ENCODE measurements around the gene PRKN.
A peak's percentile ranks its signal among the peaks of the same experiment; 100 is the strongest.

Gene PRKN

DNA sequence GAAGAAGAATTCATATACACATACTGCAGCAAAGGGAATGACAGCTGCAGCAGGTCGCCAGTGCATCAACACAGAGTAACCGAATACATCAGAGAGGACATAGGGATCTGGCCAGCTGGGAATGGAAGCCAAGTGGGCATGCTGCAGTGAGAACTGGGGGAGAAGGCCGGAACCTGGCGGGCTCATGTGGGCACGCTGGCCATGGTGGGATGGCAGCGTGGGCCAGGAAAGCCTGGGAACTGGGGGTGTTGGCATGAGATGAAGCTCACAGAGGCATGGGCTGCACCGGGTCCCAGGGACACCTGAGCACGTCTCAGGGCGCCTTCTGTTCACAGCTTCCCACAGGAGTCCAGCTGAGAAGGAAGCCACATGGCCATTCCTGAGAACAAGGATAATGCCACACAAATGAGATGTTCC is 1314.2 kb downstream of the PRKN start:
- TF ChIP-seq, protein P1, sequence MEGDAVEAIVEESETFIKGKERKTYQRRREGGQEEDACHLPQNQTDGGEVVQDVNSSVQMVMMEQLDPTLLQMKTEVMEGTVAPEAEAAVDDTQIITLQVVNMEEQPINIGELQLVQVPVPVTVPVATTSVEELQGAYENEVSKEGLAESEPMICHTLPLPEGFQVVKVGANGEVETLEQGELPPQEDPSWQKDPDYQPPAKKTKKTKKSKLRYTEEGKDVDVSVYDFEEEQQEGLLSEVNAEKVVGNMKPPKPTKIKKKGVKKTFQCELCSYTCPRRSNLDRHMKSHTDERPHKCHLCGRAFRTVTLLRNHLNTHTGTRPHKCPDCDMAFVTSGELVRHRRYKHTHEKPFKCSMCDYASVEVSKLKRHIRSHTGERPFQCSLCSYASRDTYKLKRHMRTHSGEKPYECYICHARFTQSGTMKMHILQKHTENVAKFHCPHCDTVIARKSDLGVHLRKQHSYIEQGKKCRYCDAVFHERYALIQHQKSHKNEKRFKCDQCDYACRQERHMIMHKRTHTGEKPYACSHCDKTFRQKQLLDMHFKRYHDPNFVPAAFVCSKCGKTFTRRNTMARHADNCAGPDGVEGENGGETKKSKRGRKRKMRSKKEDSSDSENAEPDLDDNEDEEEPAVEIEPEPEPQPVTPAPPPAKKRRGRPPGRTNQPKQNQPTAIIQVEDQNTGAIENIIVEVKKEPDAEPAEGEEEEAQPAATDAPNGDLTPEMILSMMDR (IDR thresholded peaks at IDR 0.05): no peak
- Mint-ChIP-seq H3K4me3 (no peak overlapping the region), H3K36me3 (ENCODE audit: low read depth) (no peaks in the 10 kb centered on the region), H3K27me3 (ENCODE audit: low read depth, poor library complexity) (peaks cover 12% of the 10 kb centered on the region), H3K9me3 (no peaks in the 10 kb centered on the region), H3K27ac (peak overlapping the region; percentile 98), H3K4me1 (peaks cover 10% of the 10 kb centered on the region)
- no peak for DNase-seq

DNA sequence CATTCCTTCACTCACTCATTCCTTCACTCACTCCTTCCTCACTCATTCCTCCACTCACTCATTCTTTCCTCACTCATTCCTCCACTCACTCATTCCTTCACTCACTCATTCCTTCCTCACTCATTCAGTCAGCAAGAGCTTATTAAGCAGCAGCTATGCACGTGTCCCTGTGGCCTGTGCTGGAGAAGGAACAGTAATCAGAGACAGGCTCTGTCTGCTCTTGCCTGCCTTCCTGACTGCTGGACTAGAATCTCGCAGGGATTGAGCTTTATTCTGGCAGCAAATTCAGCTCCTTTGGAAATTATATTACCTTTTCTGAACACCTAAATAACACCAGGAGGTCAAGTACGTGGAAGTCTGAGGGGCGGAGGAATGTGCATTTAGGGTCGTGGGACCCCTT is 1314.8 kb downstream of the PRKN start:
- no peak overlapping the region for H3K4me3 Mint-ChIP-seq
- DNase-seq: no peak
- H3K27me3 Mint-ChIP-seq (ENCODE audit: low read depth, poor library complexity): peaks cover 13% of the 10 kb centered on the region
- no peak overlapping the region for H3K27ac Mint-ChIP-seq
- H3K9me3 Mint-ChIP-seq: no peaks in the 10 kb centered on the region
- peaks cover 10% of the 10 kb centered on the region for H3K4me1 Mint-ChIP-seq
- no peaks in the 10 kb centered on the region for H3K36me3 Mint-ChIP-seq (ENCODE audit: low read depth)
- TF ChIP-seq, protein P1 (IDR thresholded peaks at IDR 0.05): no peak

DNA sequence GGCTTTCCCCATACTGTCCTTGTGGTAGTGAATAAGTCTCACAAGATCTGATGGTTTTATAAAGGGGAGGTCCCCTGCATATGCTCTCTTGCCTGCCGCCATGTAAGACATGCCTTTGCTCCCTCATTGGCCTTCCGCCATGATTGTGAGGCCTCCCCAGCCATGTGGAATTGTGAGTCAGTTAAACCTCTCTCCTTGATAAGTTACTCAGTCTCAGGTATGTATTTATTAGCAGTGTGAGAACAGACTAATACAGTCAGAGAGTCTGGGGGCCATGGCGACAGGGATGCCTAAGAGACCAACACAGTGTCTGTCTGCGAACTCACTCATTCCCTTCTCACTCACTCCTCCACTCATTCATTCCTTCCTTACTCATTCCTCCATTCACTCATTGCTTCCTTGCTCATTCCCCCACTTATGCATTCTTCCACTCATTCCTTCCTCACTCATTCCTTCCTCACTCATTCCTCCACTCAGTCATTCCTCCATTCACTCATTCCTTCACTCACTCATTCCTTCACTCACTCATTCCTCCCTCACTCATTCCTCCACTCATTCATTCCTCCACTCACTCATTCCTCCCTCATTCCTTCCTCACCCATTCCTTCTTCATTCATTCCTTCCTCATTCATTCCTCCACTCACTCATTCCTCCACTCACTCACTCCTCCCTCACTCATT is 1316.2 kb downstream of the PRKN start:
- TF ChIP-seq, protein P1 (IDR thresholded peaks at IDR 0.05): no peak
- Mint-ChIP-seq H3K4me3 (no peak overlapping the region), H3K4me1 (peaks cover 19% of the 10 kb centered on the region), H3K27me3 (ENCODE audit: low read depth, poor library complexity) (peaks cover 15% of the 10 kb centered on the region), H3K27ac (no peak overlapping the region), H3K9me3 (no peaks in the 10 kb centered on the region), H3K36me3 (ENCODE audit: low read depth) (no peaks in the 10 kb centered on the region)
- DNase-seq: no peak

DNA sequence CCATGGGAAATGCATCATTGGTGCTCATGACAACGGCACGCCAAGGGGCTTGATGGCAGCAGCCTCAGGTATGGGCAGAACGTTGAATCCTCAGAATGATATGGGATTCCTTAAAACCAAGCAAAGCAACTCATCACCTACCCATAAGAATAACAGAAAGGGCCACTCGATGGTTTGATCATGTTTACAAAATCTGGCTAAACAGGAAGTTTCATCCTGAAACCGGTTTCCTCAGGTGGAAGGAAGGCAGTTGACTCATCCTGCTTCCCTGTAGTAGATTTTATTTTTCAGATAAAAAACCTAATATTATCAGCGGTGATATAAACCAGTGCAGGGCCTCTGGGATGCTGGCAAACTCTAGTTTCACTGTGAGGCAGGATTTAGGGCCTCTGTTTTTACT is 1316.8 kb downstream of the PRKN start:
- Mint-ChIP-seq H3K27me3 (ENCODE audit: low read depth, poor library complexity) (peaks cover 15% of the 10 kb centered on the region), H3K36me3 (ENCODE audit: low read depth) (no peaks in the 10 kb centered on the region), H3K27ac (no peak overlapping the region), H3K4me1 (peaks cover 23% of the 10 kb centered on the region), H3K9me3 (no peaks in the 10 kb centered on the region), H3K4me3 (no peak overlapping the region)
- TF ChIP-seq, protein P1 (IDR thresholded peaks at IDR 0.05): no peak
- DNase-seq: no peak

DNA sequence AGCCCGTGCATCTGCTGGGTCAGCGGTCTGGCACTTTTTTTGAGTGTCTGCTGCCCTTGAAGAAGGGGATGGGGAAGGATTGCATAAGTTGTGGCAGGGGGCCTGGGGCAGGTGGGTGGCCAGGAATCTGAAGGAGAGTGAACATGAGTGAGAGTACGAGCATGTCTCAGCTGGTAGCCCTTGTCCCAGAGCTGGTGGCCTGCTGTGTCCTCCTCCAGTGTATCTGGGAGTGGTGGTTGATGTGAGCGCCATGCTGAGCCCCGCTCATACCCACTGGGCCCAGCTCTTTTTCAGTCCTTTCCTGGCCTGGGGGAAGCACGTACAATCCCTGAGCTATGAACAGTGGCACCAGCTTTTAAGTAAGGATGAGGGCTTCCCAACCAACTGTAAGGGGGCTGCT is 1317.5 kb downstream of the PRKN start:
- no peak overlapping the region for H3K4me3 Mint-ChIP-seq
- H3K27ac Mint-ChIP-seq: no peak overlapping the region

More for the DNA sequence above, 1317.5 kb downstream of the PRKN start:
- H3K36me3 Mint-ChIP-seq (ENCODE audit: low read depth): no peaks in the 10 kb centered on the region
- peaks cover 23% of the 10 kb centered on the region for H3K4me1 Mint-ChIP-seq
- TF ChIP-seq, protein P1 (IDR thresholded peaks at IDR 0.05): no peak
- DNase-seq: no peak
- H3K27me3 Mint-ChIP-seq (ENCODE audit: low read depth, poor library complexity): peaks cover 15% of the 10 kb centered on the region
- no peaks in the 10 kb centered on the region for H3K9me3 Mint-ChIP-seq

All from nephron progenitor cell (in vitro differentiated cells).